Glutamatergic neuron (in vitro differentiated cells): ENCODE results near the gene TRPV4. TPM values are rescaled to one million over a fixed set of nuclear protein-coding genes. Genes with fewer than 3 reads are reported as not detected.

Experiments
- DNase-seq: peaks from one replicate; pipeline ENCODE4 v3.0.0; 2022
- H3K27ac Mint-ChIP-seq: one replicate; pipeline ENCODE4 v1.8.0; 2020; ENCODE audit warnings: mild to moderate bottlenecking, mixed read lengths, inconsistent platforms; ENCODE audit not compliant: unreplicated experiment
- H3K27me3 Mint-ChIP-seq: one replicate; pipeline ENCODE4 v1.8.0; 2020; ENCODE audit warnings: mild to moderate bottlenecking, moderate library complexity, mixed read lengths, inconsistent platforms; ENCODE audit not compliant: unreplicated experiment
- H3K36me3 Mint-ChIP-seq: one replicate; pipeline ENCODE4 v1.8.0; 2020; ENCODE audit warnings: mild to moderate bottlenecking, mixed read lengths, inconsistent platforms; ENCODE audit not compliant: unreplicated experiment
- H3K4me1 Mint-ChIP-seq: one replicate; pipeline ENCODE4 v1.8.0; 2020; ENCODE audit warnings: mild to moderate bottlenecking, low read depth, mixed read lengths, inconsistent platforms; ENCODE audit not compliant: unreplicated experiment
- H3K4me3 Mint-ChIP-seq: one replicate; pipeline ENCODE4 v1.8.0; 2020; ENCODE audit warnings: mild to moderate bottlenecking, mixed read lengths, inconsistent platforms; ENCODE audit not compliant: unreplicated experiment
- H3K9me3 Mint-ChIP-seq: one replicate; pipeline ENCODE4 v1.8.0; 2020; ENCODE audit warnings: mild to moderate bottlenecking, moderate library complexity, mixed read lengths, inconsistent platforms; ENCODE audit not compliant: unreplicated experiment
- total RNA-seq: library from RNA; stranded (reverse); fragmentation: NEBNext Ultra II Directional; extraction: Animal tissue kit (Norgen Biotek cat#: 25700); gene quantifications from one replicate; pipeline ENCODE4 v1.2.1, GENCODE V29; 2021; ENCODE audit not compliant: unreplicated experiment
- TF ChIP-seq, protein P1 (sequence below): fragments of 200-600 bp; sonication (generic); IDR thresholded peaks from one replicate; pipeline ENCODE4 v1.5.0; 2021; ENCODE audit not compliant: partially characterized antibody, unreplicated experiment

TRPV4 gene
- total RNA-seq, 1 donor from 2014 or later, result 0.17 TPM

DNA sequence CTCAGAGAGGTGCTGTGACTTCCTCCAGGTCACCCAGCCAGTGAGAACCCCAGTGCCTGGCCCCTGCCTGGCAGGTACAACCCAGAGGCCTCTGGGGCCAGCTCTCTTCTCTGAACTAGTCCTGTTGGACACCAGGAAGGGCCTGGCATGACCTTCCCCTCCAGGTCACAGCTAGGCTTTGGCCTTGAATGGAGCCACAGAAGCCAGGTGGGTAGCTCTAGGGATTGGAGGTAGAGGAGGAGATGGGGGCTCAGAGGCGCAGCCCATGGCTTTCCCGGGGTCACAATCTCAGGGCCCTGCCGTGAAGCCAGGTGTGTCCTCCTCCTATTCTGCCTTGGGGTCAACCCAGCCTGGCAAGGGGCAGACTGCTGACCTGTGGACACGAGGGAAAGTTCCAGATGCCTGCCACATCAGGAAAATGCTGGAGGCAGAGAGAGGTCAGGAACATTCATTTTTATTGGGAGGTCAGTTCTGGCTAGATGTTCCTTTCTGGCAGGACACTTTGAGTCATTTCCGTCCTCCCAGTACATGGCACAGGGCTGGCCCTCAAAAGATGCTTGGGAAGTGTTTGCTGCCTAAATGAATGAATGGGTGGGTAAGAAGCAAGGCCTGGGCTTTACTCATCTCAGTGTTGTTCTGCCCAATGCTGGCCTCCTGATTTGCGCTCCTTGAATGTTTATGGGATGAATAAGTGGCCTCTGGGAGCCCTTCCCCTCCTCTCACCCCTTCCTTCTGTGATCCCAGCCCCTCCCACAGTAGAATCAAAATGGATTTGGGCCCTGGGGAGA is 94.1 kb downstream of the TRPV4 start:
- TF ChIP-seq, protein P1, sequence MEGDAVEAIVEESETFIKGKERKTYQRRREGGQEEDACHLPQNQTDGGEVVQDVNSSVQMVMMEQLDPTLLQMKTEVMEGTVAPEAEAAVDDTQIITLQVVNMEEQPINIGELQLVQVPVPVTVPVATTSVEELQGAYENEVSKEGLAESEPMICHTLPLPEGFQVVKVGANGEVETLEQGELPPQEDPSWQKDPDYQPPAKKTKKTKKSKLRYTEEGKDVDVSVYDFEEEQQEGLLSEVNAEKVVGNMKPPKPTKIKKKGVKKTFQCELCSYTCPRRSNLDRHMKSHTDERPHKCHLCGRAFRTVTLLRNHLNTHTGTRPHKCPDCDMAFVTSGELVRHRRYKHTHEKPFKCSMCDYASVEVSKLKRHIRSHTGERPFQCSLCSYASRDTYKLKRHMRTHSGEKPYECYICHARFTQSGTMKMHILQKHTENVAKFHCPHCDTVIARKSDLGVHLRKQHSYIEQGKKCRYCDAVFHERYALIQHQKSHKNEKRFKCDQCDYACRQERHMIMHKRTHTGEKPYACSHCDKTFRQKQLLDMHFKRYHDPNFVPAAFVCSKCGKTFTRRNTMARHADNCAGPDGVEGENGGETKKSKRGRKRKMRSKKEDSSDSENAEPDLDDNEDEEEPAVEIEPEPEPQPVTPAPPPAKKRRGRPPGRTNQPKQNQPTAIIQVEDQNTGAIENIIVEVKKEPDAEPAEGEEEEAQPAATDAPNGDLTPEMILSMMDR, result no peak
- Mint-ChIP-seq H3K27me3 (peaks cover 5% of the 10 kb centered on the region), H3K36me3 (no peaks in the 10 kb centered on the region), H3K4me3 (no peak overlapping the region), H3K4me1 (peaks cover 55% of the 10 kb centered on the region), H3K27ac (no peak overlapping the region), H3K9me3 (peaks cover 3% of the 10 kb centered on the region)
- DNase-seq, result peak; percentile 5

DNA sequence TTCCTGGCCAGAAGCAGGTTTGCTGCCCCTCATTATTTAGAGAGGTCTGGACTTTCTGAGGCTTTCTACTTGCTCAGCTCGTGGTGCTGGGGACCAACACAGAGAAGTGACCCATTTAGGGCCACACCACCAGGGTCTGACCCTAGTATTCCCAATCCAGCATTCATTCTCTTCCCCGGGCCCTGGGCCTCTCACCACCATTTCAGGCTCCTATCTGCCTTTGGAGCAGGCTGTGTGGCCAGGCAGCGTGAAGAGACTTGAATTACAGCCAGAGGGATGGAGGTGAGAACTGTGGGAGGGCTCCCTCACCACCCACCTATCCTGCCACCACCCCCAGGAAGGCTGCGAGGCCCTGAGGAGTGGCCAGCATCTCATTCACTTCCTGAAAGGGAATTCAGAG is 95.0 kb downstream of the TRPV4 start:
- Mint-ChIP-seq H3K4me1 (peaks cover 55% of the 10 kb centered on the region), H3K27ac (no peak overlapping the region)
- peak; percentile 8 for DNase-seq

DNA sequence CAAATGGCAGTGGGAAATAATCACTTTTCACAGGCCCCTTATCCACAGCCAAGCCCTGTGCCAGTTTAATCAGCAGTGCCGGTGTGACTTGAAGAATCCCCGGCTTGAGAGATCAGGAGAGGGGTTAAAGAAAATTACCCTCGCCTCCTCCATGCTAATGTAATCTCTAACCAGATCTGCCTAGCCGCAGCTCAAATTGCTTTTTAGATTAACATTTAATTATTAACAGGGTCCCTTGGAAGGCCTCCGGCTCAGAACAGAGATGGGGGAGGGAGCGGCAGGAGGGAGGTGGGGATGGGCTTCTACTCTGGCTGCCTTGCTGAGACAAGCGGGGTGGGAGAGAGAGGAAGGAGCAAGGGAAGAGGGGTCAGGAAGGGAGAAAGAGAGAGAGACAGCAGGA is 95.6 kb downstream of the TRPV4 start:
- peak overlapping the region; percentile 48 for H3K27ac Mint-ChIP-seq
- TF ChIP-seq, protein P1, result no peak
- DNase-seq, result peak; percentile 35
- peaks cover 54% of the 10 kb centered on the region for H3K4me1 Mint-ChIP-seq
- peaks cover 5% of the 10 kb centered on the region for H3K27me3 Mint-ChIP-seq
- H3K4me3 Mint-ChIP-seq, result peak overlapping the region; percentile 84
- peaks cover 5% of the 10 kb centered on the region for H3K9me3 Mint-ChIP-seq
- H3K36me3 Mint-ChIP-seq, result no peaks in the 10 kb centered on the region

More for the DNA sequence above, 95.0 kb downstream of the TRPV4 start:
- H3K27me3 Mint-ChIP-seq, result peaks cover 5% of the 10 kb centered on the region
- H3K36me3 Mint-ChIP-seq, result no peaks in the 10 kb centered on the region
- TF ChIP-seq, protein P1, result no peak
- H3K9me3 Mint-ChIP-seq, result peaks cover 3% of the 10 kb centered on the region
- H3K4me3 Mint-ChIP-seq, result no peak overlapping the region

DNA sequence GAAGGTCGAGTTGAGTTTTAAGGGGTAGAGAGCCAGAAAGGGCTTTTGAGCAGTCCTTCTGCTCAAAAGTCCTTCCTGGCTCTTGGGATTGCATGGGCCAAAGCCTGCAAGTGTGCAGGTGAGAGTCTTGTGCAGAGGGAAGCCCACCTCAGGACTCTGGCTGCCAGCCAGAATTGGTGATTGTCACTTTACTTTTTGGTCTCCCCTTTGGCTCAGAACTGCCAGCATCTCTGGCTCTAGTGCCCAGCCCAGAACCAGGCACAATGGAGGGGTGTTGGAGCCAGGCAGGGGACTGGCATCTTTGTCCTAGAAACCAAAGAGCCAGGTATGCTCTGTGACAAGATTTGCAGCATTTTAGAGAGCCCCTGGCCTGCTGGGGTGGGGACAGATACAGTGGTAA is 96.1 kb downstream of the TRPV4 start:
- Mint-ChIP-seq H3K27ac (no peak overlapping the region), H3K27me3 (peaks cover 5% of the 10 kb centered on the region), H3K9me3 (peaks cover 5% of the 10 kb centered on the region), H3K4me1 (peaks cover 50% of the 10 kb centered on the region), H3K4me3 (peak overlapping the region; percentile 30), H3K36me3 (no peaks in the 10 kb centered on the region)
- TF ChIP-seq, protein P1, result no peak
- DNase-seq, result peak; percentile 11

DNA sequence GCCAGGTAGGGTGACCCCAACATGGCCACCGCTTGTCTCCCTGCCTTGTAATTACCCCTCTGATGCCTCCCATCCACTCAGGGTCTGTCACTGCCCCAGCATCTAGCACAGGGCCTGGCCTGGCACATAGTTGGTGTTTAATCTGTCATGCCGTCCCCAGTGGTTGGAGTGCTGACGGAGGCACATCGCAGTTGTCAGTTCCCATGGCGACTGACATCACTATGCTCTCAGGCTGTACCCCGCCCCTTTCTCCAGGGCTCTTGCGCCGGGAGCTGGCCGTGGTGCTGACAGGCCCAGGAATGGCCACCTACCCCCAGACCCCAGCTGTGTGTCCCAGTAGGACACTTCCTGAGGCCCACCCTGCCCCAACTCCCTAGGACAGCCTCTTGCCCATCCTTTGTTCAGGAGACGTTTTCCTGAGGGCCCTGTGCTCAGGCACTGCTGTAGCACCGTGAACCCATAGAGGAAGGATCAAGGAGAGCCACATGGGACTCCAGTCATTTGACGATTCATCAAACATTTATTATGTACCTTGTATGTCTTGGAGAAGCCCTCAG is 96.6 kb downstream of the TRPV4 start:
- peak; percentile 67 for DNase-seq
- peaks cover 5% of the 10 kb centered on the region for H3K9me3 Mint-ChIP-seq
- peak overlapping the region; percentile 38 for H3K4me3 Mint-ChIP-seq
- H3K27me3 Mint-ChIP-seq, result peaks cover 5% of the 10 kb centered on the region
- no peaks in the 10 kb centered on the region for H3K36me3 Mint-ChIP-seq
- H3K4me1 Mint-ChIP-seq, result peaks cover 47% of the 10 kb centered on the region
- no peak overlapping the region for H3K27ac Mint-ChIP-seq
- TF ChIP-seq, protein P1, result no peak
